ENCODE measurements around the gene RANBP9. TPM values are rescaled to one million over a fixed set of nuclear protein-coding genes. Genes with fewer than 3 reads are reported as not detected.

RANBP9 gene
- polyA plus RNA-seq, 1 donor = 31.2 TPM

GRCh38 chr6:13677878-13678254 is 33.8 kb downstream of the RANBP9 start:
- DNase-seq = no peak

- no peak for DNase-seq
Measured at GRCh38 chr6:13676551-13677156, 35.0 kb downstream of the RANBP9 start.

GRCh38 chr6:13674533-13675190 is 37.0 kb downstream of the RANBP9 start:
- no peak for DNase-seq

- DNase-seq = no peak
Measured at GRCh38 chr6:13673825-13674444, 37.7 kb downstream of the RANBP9 start.

GRCh38 chr6:13673368-13673767 is 38.3 kb downstream of the RANBP9 start:
- DNase-seq = no peak

GRCh38 chr6:13672904-13673303 is 38.7 kb downstream of the RANBP9 start:
- DNase-seq = no peak

GRCh38 chr6:13671548-13672127 is 40.0 kb downstream of the RANBP9 start:
- DNase-seq = no peak

GRCh38 chr6:13669476-13669875 is 42.2 kb downstream of the RANBP9 start:
- DNase-seq = no peak

- DNase-seq = no peak
Measured at GRCh38 chr6:13668291-13668928, 43.2 kb downstream of the RANBP9 start.

- DNase-seq = no peak
Measured at GRCh38 chr6:13667655-13668054, 44.0 kb downstream of the RANBP9 start.

- DNase-seq = no peak
Measured at GRCh38 chr6:13666194-13667105, 45.2 kb downstream of the RANBP9 start.

GRCh38 chr6:13664703-13665352 is 46.8 kb downstream of the RANBP9 start:
- DNase-seq = no peak

- no peak for DNase-seq
Measured at GRCh38 chr6:13663986-13664385, 47.6 kb downstream of the RANBP9 start.

- no peak for DNase-seq
Measured at GRCh38 chr6:13662651-13663334, 48.8 kb downstream of the RANBP9 start.

GRCh38 chr6:13661647-13662046 is 50.0 kb downstream of the RANBP9 start:
- DNase-seq = no peak

GRCh38 chr6:13660893-13661292 is 50.7 kb downstream of the RANBP9 start:
- no peak for DNase-seq

- no peak for DNase-seq
Measured at GRCh38 chr6:13660273-13660672, 51.4 kb downstream of the RANBP9 start.

- no peak for DNase-seq
Measured at GRCh38 chr6:13655700-13656099, 55.9 kb downstream of the RANBP9 start.

GRCh38 chr6:13654496-13654895 is 57.1 kb downstream of the RANBP9 start:
- no peak for DNase-seq

- DNase-seq = no peak
Measured at GRCh38 chr6:13653296-13653695, 58.3 kb downstream of the RANBP9 start.

GRCh38 chr6:13649393-13649792 is 62.2 kb downstream of the RANBP9 start:
- DNase-seq = no peak

Data from hindlimb muscle (tissue), 1 donor.